Breast epithelium (tissue), 4 donors: ENCODE data around the gene MRO. TPM values are rescaled to one million over a fixed set of nuclear protein-coding genes. Genes with fewer than 3 reads are reported as not detected.
"Not testable (repeated sequence)": the region's sequence is repeated elsewhere in the genome, so short reads cannot be mapped to it uniquely, and the experiment has no call there.

Experiments used
- DNase-seq, 2 donors: peaks; one replicate each; pipeline ENCODE4 v3.0.0-alpha.2; 2019; ENCODE audit warnings: low spot score in 2 of 2
- H3K27ac ChIP-seq, 2 donors: fragments of 200-600 bp; sonication (generic) in 1 of 2; one replicate each; pipeline ENCODE4 v1.5.1; 2016 to 2019; ENCODE audit warnings: mild to moderate bottlenecking in 1 of 2
- H3K27me3 ChIP-seq, 2 donors: fragments of 200-600 bp; sonication (generic) in 1 of 2; one replicate each; pipeline versions ENCODE4 v1.5.1 to v1.6.0; 2017 to 2019; ENCODE audit warnings: control low read depth in 1 of 2, mild to moderate bottlenecking in 1 of 2
- H3K36me3 ChIP-seq: fragments of 200-600 bp; one replicate; pipeline ENCODE4 v1.5.1; 2019
- H3K4me1 ChIP-seq, 2 donors: fragments of 200-600 bp; sonication (generic); one replicate each; pipeline ENCODE4 v1.5.1; 2016 to 2019; ENCODE audit warnings: control low read depth in 1 of 2
- H3K4me3 ChIP-seq, 3 donors: fragments of 200-600 bp; sonication (generic); 1 replicate in 2 of 3; 2 replicates in 1 of 3; pipeline ENCODE4 v1.5.1; 2016 to 2019; ENCODE audit warnings: mild to moderate bottlenecking in 3 of 3, moderate library complexity in 2 of 3
- H3K9me3 ChIP-seq, 2 donors: fragments of 200-600 bp; sonication (generic) in 1 of 2; one replicate each; pipeline ENCODE4 v1.5.1; 2016 to 2019; ENCODE audit warnings: control low read depth in 1 of 2
- CTCF ChIP-seq, 3 donors: fragments of 450-650 bp; IDR thresholded peaks; one replicate each; pipeline ENCODE4 v1.5.1; 2016 to 2017; ENCODE audit warnings: antibody characterized with exemption in 3 of 3, mild to moderate bottlenecking in 3 of 3, moderate library complexity in 3 of 3
- POLR2A ChIP-seq: fragments of 450-650 bp; IDR thresholded peaks from one replicate; pipeline ENCODE4 v1.6.1; 2016; ENCODE audit warnings: antibody characterized with exemption, mild to moderate bottlenecking, moderate library complexity
- POLR2AphosphoS5 ChIP-seq, 3 donors: sonication (generic); formaldehyde crosslinking; IDR thresholded peaks; one replicate each; pipeline ENCODE4 v1.6.1; 2017; ENCODE audit warnings: antibody characterized with exemption in 3 of 3
- intact Hi-C: fragments of 100-400 bp; cut with DNase I; formaldehyde crosslinking; loops from one replicate; pipeline ENCODE4 v1.15.1; 2023; ENCODE audit warnings: low total_unique reads
- total RNA-seq, 3 donors: library from RNA; depleted of rRNA; stranded (reverse); fragments of >200 nt; gene quantifications; one replicate each; pipeline ENCODE4 v1.1.0, GENCODE V29; 2016

The MRO gene
- total RNA-seq, 3 donors from 2014 or later = 0.59 to 3.0 (median 0.66) TPM

- H3K9me3 ChIP-seq = no peaks in the 10 kb centered on the region
- TF ChIP-seq POLR2A (no peak), POLR2AphosphoS5 (IDR thresholded peaks at IDR 0.05) (no peak), CTCF (IDR thresholded peaks at IDR 0.05) (no peak)
- no peak for DNase-seq
Observed at GRCh38 chr18:50790948-50791347, 28.9 kb downstream of the MRO start.

GRCh38 chr18:50790241-50790640, 29.6 kb downstream of the MRO start:
- TF ChIP-seq POLR2AphosphoS5 (IDR thresholded peaks at IDR 0.05) = no peak
- H3K4me3 ChIP-seq = no peak overlapping the region
- no peak for DNase-seq
- no peak overlapping the region for H3K27ac ChIP-seq
- H3K4me1 ChIP-seq = no peaks in the 10 kb centered on the region
- H3K27me3 ChIP-seq = no peaks in the 10 kb centered on the region
- H3K9me3 ChIP-seq = no peaks in the 10 kb centered on the region
- intact Hi-C loops = no loop called here
- H3K36me3 ChIP-seq = no peaks in the 10 kb centered on the region

More at GRCh38 chr18:50790948-50791347, 28.9 kb downstream of the MRO start:
- no peak overlapping the region for H3K27ac ChIP-seq
- no peak overlapping the region for H3K4me3 ChIP-seq
- intact Hi-C loops = no loop called here
- no peaks in the 10 kb centered on the region for H3K4me1 ChIP-seq
- no peaks in the 10 kb centered on the region for H3K27me3 ChIP-seq
- no peaks in the 10 kb centered on the region for H3K36me3 ChIP-seq

GRCh38 chr18:50788284-50788683, 31.5 kb downstream of the MRO start:
- no peaks in the 10 kb centered on the region for H3K9me3 ChIP-seq
- TF ChIP-seq CTCF (IDR thresholded peaks at IDR 0.05) (no peak), POLR2A (no peak), POLR2AphosphoS5 (IDR thresholded peaks at IDR 0.05) (no peak)
- DNase-seq = no peak
- intact Hi-C loops = loop anchor here (5.0 kb wide), 1 partner anchor 281 kb away; no protein-coding TSS in a partner anchor
- no peaks in the 10 kb centered on the region for H3K36me3 ChIP-seq
- H3K27ac ChIP-seq = no peak overlapping the region
- no peaks in the 10 kb centered on the region for H3K27me3 ChIP-seq
- no peak overlapping the region for H3K4me3 ChIP-seq
- H3K4me1 ChIP-seq = no peaks in the 10 kb centered on the region

GRCh38 chr18:50786864-50787263, 33.0 kb downstream of the MRO start:
- no peak for DNase-seq

GRCh38 chr18:50783553-50783952, 36.3 kb downstream of the MRO start:
- intact Hi-C loops = no loop called here
- Histone ChIP-seq H3K4me3 (no peak overlapping the region), H3K27me3 (no peaks in the 10 kb centered on the region), H3K9me3 (no peaks in the 10 kb centered on the region), H3K27ac (no peak overlapping the region), H3K4me1 (no peaks in the 10 kb centered on the region), H3K36me3 (no peaks in the 10 kb centered on the region)
- TF ChIP-seq POLR2A (no peak), CTCF (IDR thresholded peaks at IDR 0.05) (no peak), POLR2AphosphoS5 (IDR thresholded peaks at IDR 0.05) (no peak)
- DNase-seq = no peak

More at GRCh38 chr18:50786864-50787263, 33.0 kb downstream of the MRO start:
- Histone ChIP-seq H3K27ac (no peak overlapping the region), H3K36me3 (no peaks in the 10 kb centered on the region), H3K9me3 (no peaks in the 10 kb centered on the region), H3K4me1 (no peaks in the 10 kb centered on the region), H3K4me3 (no peak overlapping the region), H3K27me3 (no peaks in the 10 kb centered on the region)
- no peak for TF ChIP-seq CTCF (IDR thresholded peaks at IDR 0.05)
- TF ChIP-seq POLR2AphosphoS5 (IDR thresholded peaks at IDR 0.05) = no peak
- no peak for TF ChIP-seq POLR2A
- intact Hi-C loops = loop anchor here (5.0 kb wide), 1 partner anchor 280 kb away; no protein-coding TSS in a partner anchor

GRCh38 chr18:50779021-50779420, 40.8 kb downstream of the MRO start:
- H3K4me3 ChIP-seq, H3K4me1 ChIP-seq, H3K36me3 ChIP-seq, intact Hi-C loops, DNase-seq, H3K27ac ChIP-seq, H3K27me3 ChIP-seq, H3K9me3 ChIP-seq: not testable (repeated sequence)
